Heart right ventricle (tissue), 16 donors: Measurements from ENCODE around the gene TMEM196. TPM values are rescaled to one million over a fixed set of nuclear protein-coding genes. Genes with fewer than 3 reads are reported as not detected.

Experiments used
- ATAC-seq, 8 donors: fragments of 200-7000 bp; cut with Tn5 transposase; one replicate each; pipeline ENCODE4 v1.9.1; 2020; ENCODE audit warnings: mild to moderate bottlenecking in 8 of 8, moderate library complexity in 8 of 8, moderate number of reproducible peaks in 1 of 8
- DNase-seq, 2 donors: peaks; one replicate each; pipeline ENCODE4 v3.0.0-alpha.2; 2020
- H3K27ac ChIP-seq, 10 donors: fragments of 200-600 bp; sonication (generic) in 2 of 10; one replicate each; pipeline versions ENCODE4 v1.5.0 to v1.8.0; 2020 to 2022; ENCODE audit warnings: mild to moderate bottlenecking in 3 of 10
- H3K27me3 ChIP-seq, 7 donors: fragments of 200-600 bp; one replicate each; pipeline ENCODE4 v1.8.0; 2021 to 2022; ENCODE audit warnings: mild to moderate bottlenecking in 2 of 7
- H3K36me3 ChIP-seq, 9 donors: fragments of 200-600 bp; sonication (generic) in 1 of 9; one replicate each; pipeline versions ENCODE4 v1.5.0 to v1.8.0; 2020 to 2022; ENCODE audit warnings: mild to moderate bottlenecking in 2 of 9
- H3K4me1 ChIP-seq, 9 donors: fragments of 200-600 bp; sonication (generic) in 1 of 9; one replicate each; pipeline versions ENCODE4 v1.5.0 to v1.8.0; 2020 to 2022; ENCODE audit warnings: mild to moderate bottlenecking in 4 of 9
- H3K4me3 ChIP-seq, 10 donors: fragments of 200-600 bp; sonication (generic) in 2 of 10; one replicate each; pipeline versions ENCODE4 v1.5.0 to v1.8.0; 2020 to 2022; ENCODE audit warnings: mild to moderate bottlenecking in 7 of 10, moderate library complexity in 2 of 10
- H3K9me3 ChIP-seq, 11 donors: fragments of 200-600 bp in 10 of 11; sonication (generic) in 2 of 11; one replicate each; pipeline versions ENCODE4 v1.5.0 to v1.8.0; 2013 to 2022; ENCODE audit warnings: mild to moderate bottlenecking in 2 of 11, control low read depth in 1 of 11, moderate library complexity in 1 of 11
- WGBS, 2 donors: extraction: QIAGEN DNeasy Blood & Tissue Kit; methylation state at CpG; one replicate each; pipeline ENCODE4 v1.1.7; 2013; ENCODE audit warnings: inconsistent platforms in 1 of 2; 5-methylcytosine and 5-hydroxymethylcytosine counted together
- intact Hi-C, 10 donors: fragments of 100-400 bp; cut with DNase I; formaldehyde crosslinking; loops; one replicate each; pipeline versions ENCODE4 v1.11.1 to v1.14.2; 2022
- long read RNA-seq, 3 donors: library from polyadenylated mRNA; unstranded; transcript quantifications; one replicate each; pipeline ENCODE4 v2.0.0, GENCODE V29; 2020 to 2021
- polyA plus RNA-seq, 2 donors: library from polyadenylated mRNA; stranded (reverse); fragments of 200-250 nt; gene quantifications; one replicate each; pipeline ENCODE4 v1.2.3, GENCODE V29; 2013
- total RNA-seq, 10 donors: library from RNA; stranded (reverse); fragmentation: NEBNext Ultra II Directional in 3 of 10; extraction: Animal tissue kit (Norgen Biotek cat#: 25700) in 3 of 10; gene quantifications; one replicate each; pipeline versions ENCODE4 v1.2.1 to v1.2.4, GENCODE V29; 2021 to 2023
- TF ChIP-seq, protein P1 (sequence below), 9 donors: fragments of 200-600 bp; sonication (generic) in 2 of 9; IDR thresholded peaks; one replicate each; pipeline versions ENCODE4 v1.5.0 to v1.8.0; 2021 to 2022; ENCODE audit warnings: antibody characterized with exemption in 9 of 9, mild to moderate bottlenecking in 5 of 9, moderate library complexity in 1 of 9
- donor health status: Arrhythmogenic right ventricular cardiomyopathy.
- donor health status: ischemic (EF 13 %, LVEDD 7.1; RV severe dilation, severe dysfunction).
- donor health status: healthy with polysubstance abuse.
- donor health status: DM: no; HTN: yes; CAD: no.
- donor health status: DM: no; HTN: no; CAD: no.
- donor health status: ischemic (EF 25% LVEDD 6.9; RV normal size, moderate dysfunction).
- donor health status: ischemic (EF 25% LVEDD 5.7; RV mildly dilated, moderate dysfunction).
- donor health status: healthy.
- donor health status: DM: yes; HTN: yes; CAD: no.
- donor health status: Ischemic cardiomyopathy.
- donor health status: ischemic (EF 35%, LVEDD 5.7; RV mildly dilated, moderate dysfunction).
- donor health status: nonischemic (EF 11% LVEDD 7.7; RV severe dilation, severe dysfunction).
- donor health status: DM: yes; HTN: yes; CAD: no.
- donor health status: PGD.
- donor health status: ischemic (EF 29% LVEDD 5.4; RV normal size, mild dysfunction).
- donor health status: nonischemic (EF 23%, LVEDD 6.1; RV moderate dilation, normal function).

Gene TMEM196
- total RNA-seq: not detected
- polyA plus RNA-seq: not detected
- long read RNA-seq, donor 1: 0 reads
- long read RNA-seq, donor 2: 0 reads
- long read RNA-seq, donor 3: 0 reads

DNA sequence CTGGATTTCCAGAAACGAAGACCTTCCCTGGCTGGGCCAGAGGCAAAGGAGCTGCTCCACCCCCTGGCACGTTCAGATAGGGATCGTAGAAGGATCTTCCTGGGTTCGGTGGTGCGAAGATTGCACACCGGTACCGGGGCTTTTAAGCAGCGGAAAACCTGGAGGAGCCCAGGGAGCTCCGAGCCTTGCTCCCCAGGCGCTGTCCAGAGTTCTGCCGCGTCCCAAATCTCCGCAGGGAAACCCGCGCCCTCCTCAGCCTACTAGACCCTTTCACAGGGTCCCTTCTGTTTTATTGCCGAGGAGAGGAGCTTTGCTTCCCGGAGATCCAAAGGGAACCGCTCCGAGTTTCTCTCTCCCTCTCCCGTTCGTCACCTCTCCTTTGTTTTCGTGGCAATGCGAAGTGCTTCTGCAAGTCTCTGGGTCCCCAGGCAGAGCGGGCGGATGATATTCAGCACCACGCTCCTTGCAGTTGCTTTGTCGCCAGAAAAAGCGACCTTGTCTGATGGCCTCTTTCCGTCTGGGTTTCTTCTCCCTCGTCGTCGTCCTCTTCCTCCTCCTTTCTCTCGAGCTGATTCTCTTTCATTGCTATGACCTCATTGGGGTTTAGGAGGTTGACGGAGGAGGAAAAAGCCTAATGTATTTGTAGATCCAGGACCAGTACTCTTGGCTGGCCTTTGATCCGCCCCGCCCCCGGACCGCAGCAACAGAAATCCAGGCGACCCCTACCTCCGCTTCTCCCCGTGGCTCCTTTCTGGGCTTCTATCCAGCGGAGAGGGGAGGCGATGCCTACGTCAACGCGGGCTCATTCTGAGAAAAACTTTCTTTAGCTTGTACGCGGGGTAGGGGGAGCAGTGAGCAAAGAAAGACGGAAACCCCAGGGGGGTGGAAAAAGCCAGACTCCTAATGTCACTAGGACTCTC, at the start of gene TMEM196:
Gene TMEM196, minus strand, starts transcription at position 777 of the 920 bp plus-strand sequence. CDS start 921 bp downstream, outside the sequence.
- Histone ChIP-seq H3K9me3 (no peaks in the 10 kb centered on the region), H3K27me3 (peaks cover 0 to 58% (median 48%) of the 10 kb centered on the region in 7 donors), H3K4me1 (peaks cover 0 to 11% (median 4%) of the 10 kb centered on the region in 9 donors), H3K27ac (no peak within 1 kb of the TSS), H3K4me3 (peak within 1 kb of the TSS in 3 of 10 donors; percentile 21 to 27 (median 25)), H3K36me3 (no peaks in the 10 kb centered on the region)
- peak in 3 of 8 donors; percentile 47 to 62 (median 52) for ATAC-seq
- TF ChIP-seq, protein P1, sequence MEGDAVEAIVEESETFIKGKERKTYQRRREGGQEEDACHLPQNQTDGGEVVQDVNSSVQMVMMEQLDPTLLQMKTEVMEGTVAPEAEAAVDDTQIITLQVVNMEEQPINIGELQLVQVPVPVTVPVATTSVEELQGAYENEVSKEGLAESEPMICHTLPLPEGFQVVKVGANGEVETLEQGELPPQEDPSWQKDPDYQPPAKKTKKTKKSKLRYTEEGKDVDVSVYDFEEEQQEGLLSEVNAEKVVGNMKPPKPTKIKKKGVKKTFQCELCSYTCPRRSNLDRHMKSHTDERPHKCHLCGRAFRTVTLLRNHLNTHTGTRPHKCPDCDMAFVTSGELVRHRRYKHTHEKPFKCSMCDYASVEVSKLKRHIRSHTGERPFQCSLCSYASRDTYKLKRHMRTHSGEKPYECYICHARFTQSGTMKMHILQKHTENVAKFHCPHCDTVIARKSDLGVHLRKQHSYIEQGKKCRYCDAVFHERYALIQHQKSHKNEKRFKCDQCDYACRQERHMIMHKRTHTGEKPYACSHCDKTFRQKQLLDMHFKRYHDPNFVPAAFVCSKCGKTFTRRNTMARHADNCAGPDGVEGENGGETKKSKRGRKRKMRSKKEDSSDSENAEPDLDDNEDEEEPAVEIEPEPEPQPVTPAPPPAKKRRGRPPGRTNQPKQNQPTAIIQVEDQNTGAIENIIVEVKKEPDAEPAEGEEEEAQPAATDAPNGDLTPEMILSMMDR (IDR thresholded peaks at IDR 0.05): no peak
- WGBS, 2 donors: 1% methylated on average over 49 of the region's 49 CpGs
- DNase-seq: peak in 1 of 2 donors; percentile 8
- intact Hi-C loops: no loop called here

DNA sequence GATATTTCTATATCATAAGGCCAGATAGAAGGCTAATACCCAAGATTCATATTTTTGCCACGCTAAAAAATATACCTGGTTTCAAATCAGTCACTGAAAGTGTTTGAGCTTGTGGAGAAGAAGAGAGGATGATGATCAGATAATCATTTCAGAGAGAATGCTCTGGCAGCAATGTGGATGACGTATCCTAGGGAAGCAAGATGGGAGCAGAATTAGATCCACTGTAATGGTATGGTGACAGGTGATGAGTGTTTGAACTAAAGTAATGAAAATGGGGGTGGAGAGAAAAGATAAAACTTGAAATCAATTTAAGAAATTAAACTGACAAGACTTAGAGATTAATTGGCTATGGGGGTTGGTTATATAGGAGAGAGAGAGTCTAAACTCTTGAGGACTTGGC, 42.7 kb upstream of the TMEM196 start:
- ATAC-seq (no peak), DNase-seq (no peak)
- H3K4me1 ChIP-seq: no peaks in the 10 kb centered on the region
- 57 to 64% methylated on average over 2 of the region's 2 CpGs for WGBS, 2 donors
- no peak overlapping the region for H3K4me3 ChIP-seq
- H3K27me3 ChIP-seq: no peaks in the 10 kb centered on the region
- intact Hi-C loops: no loop called here
- no peaks in the 10 kb centered on the region for H3K36me3 ChIP-seq
- H3K27ac ChIP-seq: no peak overlapping the region
- H3K9me3 ChIP-seq: peaks cover 0 to 4% (median 0%) of the 10 kb centered on the region in 11 donors
- TF ChIP-seq, protein P1 (IDR thresholded peaks at IDR 0.05): no peak

DNA sequence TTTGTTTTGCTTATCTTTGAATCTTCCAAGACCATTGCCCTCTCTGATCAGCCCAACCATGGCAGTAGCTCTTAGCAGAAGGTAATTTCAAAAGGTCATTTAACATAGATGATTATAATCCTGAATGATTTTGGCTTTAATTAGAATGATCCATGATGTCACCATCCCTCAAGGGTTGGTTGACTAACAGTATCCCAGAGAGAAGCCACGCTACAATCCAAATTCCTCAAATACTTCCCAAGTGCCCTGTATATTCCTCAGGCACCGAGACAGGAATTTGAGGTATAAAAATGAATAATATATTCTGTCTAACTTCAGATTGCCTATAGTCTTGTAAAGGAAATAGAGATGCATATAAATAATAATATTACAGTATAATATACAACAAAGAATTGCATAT, 42.1 kb upstream of the TMEM196 start:
- ATAC-seq: no peak
- TF ChIP-seq, protein P1 (IDR thresholded peaks at IDR 0.05): no peak
- Histone ChIP-seq H3K36me3 (no peaks in the 10 kb centered on the region), H3K4me3 (no peak overlapping the region), H3K27ac (no peak overlapping the region), H3K9me3 (peaks cover 0 to 4% (median 0%) of the 10 kb centered on the region in 11 donors), H3K4me1 (no peaks in the 10 kb centered on the region), H3K27me3 (no peaks in the 10 kb centered on the region)
- DNase-seq: no peak
- intact Hi-C loops: no loop called here
- 40 to 58% methylated on average over 2 of the region's 2 CpGs for WGBS, 2 donors

DNA sequence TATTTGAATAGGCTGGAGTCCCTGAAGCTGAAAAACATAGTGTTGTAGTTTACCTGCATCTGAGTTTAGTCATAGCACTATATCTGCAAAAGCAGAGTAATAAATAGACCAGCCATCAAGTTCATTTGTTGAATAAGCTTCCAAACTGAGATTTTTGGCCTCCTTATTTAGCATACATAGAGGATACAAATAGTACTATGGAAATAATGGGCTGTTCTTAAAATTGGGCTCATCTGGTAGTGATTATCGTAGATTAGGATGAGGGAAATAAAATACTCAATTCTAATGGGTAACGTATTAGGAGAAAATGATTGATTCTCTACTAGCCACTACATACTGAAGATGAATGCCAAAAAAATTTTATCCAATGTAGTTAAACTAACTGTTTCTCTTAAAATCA, 41.4 kb upstream of the TMEM196 start:
- H3K27me3 ChIP-seq: no peaks in the 10 kb centered on the region
- no peaks in the 10 kb centered on the region for H3K36me3 ChIP-seq
- ATAC-seq (no peak), DNase-seq (no peak)
- intact Hi-C loops: no loop called here
- no peak overlapping the region for H3K4me3 ChIP-seq
- H3K4me1 ChIP-seq: no peaks in the 10 kb centered on the region
- TF ChIP-seq, protein P1 (IDR thresholded peaks at IDR 0.05): no peak
- WGBS, 2 donors: 79 to 91% methylated on average over 2 of the region's 2 CpGs
- no peaks in the 10 kb centered on the region for H3K9me3 ChIP-seq
- no peak overlapping the region for H3K27ac ChIP-seq
